GM21786 (cell line): Measurements from ENCODE around the gene SDHB.

ENCODE experiments used
- ATAC-seq: cut with Tn5 transposase; IDR thresholded peaks from one replicate; pipeline ENCODE4 v1.9.1; 2021; ENCODE audit not compliant: unreplicated experiment

The SDHB gene

DNA sequence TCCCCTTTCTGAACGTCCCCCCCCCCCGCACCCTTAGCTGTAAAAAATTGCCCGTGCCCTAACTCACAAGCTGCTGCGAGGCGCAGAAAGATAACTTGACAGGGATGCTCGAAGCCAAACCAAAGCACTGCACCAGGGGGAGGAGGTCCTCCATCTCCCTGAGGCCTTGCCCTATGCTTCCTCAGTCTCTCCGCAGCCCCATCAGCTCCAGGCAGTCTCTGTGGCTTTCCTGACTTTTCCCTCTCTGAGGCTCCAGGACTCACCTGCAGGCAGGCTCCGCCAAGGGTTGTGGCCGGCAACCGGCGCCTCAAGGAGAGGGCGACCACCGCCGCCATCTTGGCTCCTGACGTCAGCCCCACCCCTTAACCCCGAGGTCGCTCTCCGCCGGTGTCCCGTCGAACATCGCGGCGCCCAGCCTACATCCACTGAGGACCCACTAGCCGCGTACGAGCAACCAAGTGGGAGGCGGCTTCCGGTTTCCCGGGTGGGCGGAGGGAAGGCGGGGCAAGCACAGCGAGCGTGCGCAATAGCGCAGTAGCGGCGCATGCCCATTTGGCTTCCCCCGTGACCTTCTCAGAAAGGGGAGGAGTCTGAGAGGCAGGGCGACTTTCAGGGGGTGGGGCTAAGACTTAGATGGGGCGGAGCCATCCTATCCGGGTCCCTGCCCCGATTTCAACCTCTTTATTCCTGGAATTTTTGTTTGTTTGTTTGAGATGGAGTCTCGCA, at the start of gene SDHB:
SDHB (minus strand) TSS at position 348 of the 726 bp plus-strand sequence; CDS start at position 335, 13 bp downstream.
- peak; percentile 97 for ATAC-seq

DNA sequence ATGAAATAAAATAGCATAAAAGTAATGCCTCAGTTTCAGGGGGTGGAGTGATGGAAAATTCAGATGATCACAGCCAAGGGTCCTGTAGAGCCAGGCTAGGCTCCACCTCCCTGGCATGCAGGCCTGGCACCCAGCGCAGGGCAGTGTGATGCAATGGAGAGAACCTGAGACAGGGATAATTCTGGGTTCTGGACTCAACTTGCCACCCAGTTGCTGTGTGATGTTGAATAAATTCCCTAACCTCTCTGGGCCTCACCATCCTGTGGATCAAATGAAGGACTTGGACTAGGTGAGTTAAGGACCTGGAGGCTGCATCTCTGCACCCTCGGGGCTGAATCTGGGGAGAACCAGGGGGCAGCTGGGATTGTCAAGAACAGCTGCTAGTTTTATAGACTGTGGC, 48.4 kb upstream of the SDHB start:
- no peak for ATAC-seq

DNA sequence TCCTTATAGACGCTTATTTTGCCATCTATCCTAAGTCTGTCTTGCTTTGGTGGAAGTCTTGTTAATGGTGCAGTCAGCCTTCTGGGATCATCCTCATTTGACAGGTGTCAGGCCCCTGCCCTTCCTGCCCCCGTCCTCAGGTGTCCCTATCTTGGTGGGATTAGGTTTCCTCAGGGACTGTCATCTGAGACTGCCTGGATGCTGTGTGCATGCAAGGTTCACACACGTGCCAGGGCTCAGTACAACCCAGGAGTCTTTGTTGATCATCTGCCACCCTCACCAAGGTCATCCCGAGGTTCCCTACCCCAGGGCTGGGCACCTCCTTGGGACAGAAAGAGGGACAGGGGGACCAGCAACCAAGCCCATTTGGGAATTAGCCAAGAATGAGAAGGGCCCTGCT, 47.4 kb upstream of the SDHB start:
- no peak for ATAC-seq

DNA sequence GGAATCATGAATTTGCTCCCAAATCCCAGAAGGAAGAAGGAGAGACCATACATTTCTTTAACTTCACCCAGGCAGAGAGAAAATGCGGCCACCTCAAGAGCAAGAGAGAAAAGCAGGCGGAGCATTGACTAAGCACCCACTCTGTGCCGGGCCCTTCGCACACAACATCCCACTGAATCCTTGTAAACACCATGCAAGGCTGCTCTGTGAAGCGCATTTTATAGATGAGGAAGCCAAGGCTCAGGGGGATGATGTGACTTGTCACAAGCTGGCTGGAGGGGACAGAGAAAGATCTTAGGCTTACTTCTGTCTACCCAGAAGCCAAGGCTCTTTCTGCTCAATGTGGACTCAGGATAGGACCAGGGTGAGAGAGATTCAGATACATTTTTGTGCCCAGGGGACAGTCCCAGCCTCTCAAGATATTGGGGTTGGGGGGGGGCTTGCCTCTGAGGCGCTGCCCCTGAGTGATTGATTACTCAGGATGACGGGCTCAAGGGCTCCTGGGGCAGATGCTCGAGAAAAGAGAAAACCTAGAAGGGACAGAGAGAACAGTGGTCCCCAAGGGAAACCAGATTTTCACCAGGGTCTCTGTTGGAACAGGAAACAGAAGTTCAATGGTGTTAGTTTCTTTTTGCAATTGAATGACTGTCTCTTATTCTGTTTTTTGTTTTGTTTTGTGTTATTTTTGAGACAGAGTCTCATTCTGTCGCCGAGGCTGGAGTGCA, 45.9 kb upstream of the SDHB start:
- peak; percentile 74 for ATAC-seq

DNA sequence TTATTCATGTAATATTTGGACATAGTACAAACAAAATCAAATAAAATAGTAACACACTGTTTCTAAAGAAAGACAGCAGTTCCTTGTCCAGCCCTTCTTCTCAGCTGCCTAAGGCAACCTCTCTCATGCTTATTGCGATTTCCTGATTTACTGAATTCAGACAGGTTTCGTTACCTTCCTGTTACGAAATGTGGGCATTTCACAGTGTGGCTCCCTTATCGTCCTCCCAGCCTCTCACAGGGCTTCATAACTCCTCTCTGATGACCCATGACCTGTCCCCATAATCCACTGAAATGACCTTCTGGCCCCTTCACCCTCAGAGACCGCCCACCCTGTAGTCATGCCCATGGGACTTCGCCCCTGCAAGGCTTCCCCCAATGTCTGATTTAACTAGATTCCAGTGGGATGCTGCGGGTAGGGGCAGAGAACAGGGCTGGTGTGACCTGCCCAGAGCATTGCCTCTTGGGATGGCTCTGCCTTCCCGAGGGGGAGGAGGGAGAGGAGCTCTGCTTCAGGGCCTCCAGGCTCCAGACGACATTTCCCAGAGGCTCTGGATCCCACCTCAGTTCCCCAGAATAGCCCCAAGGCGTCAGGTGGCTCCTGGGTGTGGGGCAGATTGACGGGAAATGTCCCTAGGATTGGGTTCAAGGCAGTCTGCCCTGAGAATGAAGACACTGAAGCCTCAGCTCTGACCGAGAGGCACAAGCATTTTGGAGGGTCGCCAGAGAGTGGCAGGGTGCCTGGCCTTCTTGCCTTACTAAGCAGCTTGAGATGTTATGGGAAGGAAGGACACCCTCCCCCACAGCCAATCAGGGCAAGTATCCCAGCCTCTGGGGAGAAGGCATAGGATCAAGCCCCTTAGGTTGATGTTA, 44.9 kb upstream of the SDHB start:
- ATAC-seq = no peak

DNA sequence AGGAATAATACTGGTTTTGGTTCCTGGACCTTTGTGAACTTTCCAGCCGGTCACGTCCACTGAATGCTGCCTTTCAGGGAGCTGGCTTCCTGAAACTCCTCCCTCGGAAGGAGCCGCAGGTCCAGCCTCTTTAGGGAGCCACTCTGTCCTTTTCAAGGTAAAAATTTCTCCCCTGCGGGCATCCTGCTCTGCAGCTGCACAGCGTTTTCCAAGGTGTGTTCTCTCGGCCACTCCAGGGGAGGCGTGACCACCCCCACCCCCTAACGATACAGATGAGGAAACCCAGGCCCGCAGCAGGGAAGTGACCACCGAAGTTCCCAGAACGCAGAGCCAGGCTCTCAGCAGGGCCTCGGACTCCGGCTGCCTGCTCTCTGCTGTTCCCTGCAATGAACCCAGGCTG, 44.0 kb upstream of the SDHB start:
- ATAC-seq = no peak

DNA sequence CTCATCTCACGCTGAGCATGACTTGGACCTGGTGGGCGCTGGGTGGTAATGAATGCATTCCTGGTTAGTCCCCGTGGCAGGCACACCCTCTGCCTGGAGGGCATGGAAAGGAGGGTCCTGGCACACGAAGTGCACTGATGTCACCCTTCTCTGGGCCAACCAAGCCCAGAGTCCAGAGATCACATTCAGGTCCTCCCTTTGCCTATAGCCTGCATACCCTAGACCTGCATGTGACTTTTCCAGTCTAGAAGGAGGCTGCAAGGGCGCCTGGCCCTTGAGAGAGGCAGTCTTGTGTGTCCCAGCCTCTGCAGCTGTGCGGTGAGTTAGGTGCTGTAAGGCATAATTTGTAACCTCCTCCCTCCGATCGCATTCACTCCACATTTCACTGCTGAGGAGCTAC, 43.3 kb upstream of the SDHB start:
- ATAC-seq = no peak

DNA sequence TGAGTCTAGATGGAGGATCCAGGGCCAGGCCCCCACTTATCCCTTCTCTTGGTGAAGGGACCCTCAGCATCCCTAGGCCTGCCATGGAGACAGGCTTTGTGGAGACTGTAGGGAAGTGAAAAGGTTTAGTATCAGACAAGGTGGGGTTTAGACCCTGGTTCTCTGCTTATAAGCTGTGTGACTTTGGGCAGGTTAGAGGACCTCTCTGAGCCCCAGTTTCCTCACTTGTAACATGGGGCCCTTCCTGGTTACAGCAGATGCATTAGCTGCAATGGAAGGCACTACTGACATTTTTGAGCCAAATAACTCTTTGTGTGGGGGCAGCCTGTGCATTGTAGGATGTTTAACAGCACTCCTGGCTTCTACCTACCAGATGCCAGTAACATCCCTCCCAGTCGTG, 42.8 kb upstream of the SDHB start:
- ATAC-seq = no peak

DNA sequence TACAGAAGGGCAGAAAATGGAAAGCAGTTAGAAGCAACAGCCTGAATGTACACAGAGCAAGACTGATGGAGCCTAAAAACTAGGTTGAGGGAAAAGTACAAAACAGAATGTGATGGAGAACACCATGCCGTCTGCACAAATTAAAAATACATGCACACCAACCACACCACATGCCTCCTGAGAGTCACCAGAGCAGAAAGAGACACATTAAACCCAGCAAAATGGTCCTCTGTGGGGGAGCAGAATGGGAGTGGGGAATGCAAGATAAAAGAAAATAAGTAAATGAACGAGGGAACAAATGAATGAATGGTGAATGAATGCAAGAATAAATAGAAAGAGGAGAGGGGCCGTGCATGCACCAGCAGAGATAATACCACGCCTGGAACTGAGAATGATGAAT, 41.3 kb upstream of the SDHB start:
- ATAC-seq = no peak

DNA sequence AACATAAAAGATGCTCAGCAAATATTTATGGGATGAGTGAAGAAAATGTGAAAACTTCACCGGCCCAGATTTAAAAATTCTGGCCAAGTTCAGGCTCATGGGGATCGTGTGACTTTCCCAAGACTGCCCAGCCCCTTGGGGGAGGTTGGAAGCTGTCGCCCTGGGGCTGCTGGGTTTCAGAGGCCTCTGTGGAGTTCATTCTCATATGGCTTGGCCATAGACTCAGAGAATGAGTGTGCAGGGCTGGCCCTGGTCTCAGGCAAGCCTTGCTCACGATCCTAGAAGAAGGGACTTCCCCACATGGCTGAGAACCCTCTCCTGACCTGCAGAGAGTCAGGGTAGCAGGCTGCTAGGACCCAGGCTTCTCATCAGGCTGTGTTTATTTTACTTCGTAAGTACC, 40.8 kb upstream of the SDHB start:
- peak; percentile 81 for ATAC-seq

DNA sequence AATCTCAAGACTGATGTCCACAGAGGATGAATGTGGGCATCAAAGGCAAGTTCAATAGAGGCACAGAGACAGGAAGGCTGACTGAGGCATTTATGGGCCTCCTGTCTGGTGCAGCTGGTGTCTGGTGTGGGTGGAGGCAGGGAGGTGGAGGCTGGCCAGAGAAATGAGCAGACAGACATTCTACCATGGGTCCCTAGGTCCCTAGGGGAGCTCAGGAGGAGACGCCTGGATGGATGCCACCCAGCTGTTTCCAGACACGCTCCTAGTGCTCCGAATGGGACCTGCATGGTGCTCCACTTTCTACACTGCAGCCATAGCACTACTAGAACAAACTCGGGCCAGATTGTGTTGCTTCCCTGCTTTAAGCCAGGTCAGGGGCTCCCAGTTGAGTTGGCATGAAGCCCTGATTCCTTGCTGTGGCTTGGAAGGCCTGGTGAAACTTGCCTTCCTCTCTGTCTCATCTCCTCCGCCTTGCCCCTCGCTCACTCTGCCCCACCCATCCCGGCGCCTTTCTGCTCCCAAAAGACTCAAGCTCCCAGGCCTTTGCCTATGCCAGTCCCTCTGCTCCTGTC, 40.1 kb upstream of the SDHB start:
- no peak for ATAC-seq

DNA sequence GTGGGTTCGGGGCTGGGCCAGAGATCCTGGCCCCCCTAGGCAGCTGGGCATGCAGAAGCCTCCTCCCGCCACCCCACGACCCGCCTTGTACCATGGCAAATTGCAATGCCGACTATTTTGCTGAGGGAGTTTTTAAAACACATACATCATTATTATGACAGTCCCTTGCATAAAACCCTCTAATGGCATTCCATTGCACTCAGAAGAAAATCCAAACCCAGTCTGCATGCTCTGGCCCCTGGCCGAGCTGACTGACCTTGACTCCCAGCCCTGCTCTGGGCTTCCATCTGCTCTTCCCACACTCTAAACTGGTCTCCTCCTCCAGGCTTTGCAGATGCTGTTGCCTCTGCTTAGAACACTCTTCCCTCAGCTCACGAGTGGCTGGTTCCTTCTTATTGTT, 37.4 kb upstream of the SDHB start:
- no peak for ATAC-seq

DNA sequence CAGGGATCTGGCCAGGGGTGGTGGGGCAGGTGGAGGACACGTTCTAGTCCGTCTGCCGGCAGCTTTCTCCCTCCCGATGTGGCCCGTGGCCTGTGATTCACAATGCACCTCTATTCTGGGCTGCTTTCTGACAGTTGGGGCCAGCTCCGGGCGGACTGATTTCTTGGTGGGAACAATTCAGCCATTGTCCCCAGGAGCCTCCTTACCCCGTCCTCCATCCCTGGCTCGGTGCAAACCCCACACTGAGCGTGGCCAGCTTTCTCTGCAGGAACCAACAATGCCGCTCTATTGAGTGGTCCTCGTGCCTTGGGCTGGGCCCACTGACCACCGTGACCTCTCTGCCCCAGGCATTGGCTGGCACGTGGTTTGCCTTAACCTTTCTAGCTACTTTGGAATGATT, 35.7 kb upstream of the SDHB start:
- no peak for ATAC-seq

DNA sequence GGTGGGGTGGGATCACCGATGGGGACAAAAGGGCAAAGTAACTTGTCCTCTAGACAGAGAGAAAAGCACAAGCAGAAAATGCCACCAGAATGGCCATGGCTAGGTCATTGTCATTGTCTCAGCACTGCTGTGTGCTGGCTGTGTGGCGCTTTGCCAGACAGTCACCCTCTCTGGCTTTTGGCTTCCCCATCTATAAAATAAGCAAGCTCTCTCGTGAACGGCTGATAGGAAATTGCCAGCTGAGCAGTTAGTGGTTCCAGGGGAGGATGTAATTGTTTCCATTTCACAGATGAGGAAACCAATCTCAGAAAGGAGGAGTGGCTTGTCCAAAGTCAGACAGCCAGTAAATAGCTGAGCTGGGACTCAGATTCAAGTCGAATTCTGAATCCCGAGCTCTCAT, 32.9 kb upstream of the SDHB start:
- no peak for ATAC-seq

DNA sequence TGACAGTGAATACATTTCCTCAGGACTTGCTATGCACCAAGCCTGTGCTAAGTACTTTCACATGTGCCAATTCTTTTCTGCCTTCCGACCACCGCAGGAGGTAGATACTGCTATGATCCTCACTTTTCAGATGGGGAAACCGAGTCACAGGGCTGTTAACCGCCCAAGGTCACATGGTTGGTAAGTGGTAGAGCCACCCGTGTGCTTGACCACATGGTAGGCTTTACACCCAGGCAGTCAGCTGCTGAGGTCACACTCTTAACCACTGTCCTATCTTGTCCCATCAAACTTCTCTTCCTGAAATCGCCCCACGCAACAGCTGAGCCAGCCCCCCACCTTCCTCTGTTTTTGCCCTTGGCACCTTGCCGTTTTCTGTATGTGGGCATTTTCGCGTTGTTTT, 31.0 kb upstream of the SDHB start:
- ATAC-seq = no peak

DNA sequence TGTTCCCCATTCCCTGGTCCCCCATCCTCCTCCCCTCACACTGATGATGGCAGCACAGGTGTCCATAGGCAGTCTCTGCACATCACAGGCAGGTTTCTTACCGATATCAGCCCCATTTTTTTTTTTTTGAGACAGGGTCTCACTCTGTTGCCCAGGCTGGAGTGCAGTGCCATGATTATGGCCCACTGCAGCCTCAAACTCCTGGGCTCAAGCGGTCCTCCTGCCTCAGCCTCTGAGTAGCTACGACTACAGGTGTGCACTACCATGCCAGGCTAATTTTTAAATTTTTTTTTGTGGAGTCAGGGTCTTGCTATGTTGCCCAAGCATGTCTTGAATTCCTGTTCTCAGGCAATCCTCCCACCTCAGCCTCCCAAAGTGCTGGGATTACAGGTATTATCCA, 28.9 kb upstream of the SDHB start:
- ATAC-seq = no peak

DNA sequence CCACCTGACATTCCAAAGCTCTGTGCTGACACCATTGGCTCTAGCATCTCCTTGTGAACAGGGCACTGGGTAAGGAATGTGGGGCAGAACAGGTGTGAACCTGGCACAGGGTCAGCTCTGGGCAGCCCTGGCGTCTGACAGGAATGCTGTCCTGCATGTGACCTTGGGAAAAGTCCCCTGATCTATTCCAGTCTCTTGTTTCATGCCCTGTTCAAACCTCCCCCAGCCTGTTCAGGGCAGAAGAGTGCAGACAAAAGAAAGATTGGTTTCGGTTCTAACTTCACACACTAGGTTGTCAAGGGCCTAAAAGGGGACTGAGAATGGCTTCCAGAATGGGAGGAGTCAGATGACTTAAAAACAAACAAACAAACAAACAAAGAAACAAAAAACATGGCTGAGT, 27.6 kb upstream of the SDHB start:
- ATAC-seq = no peak

DNA sequence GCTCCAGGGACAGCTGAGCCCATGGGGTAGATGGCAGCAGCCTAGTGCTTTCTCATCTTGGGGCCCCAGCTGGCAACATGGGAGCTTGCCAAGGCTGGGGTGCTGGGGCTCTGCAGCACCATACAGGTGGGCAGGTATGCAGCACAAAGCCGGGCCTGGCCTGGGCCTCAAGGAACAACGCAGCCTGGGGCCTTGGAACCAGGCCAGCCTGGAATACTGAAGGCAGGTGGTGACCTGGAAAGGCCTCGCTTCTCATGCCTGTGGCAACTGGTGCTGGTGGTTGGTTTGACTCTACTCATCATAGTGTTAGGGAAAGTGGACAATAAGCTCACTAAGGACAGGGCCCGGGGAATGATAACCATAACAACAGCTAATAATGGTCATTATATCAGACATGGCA, 27.0 kb upstream of the SDHB start:
- no peak for ATAC-seq

DNA sequence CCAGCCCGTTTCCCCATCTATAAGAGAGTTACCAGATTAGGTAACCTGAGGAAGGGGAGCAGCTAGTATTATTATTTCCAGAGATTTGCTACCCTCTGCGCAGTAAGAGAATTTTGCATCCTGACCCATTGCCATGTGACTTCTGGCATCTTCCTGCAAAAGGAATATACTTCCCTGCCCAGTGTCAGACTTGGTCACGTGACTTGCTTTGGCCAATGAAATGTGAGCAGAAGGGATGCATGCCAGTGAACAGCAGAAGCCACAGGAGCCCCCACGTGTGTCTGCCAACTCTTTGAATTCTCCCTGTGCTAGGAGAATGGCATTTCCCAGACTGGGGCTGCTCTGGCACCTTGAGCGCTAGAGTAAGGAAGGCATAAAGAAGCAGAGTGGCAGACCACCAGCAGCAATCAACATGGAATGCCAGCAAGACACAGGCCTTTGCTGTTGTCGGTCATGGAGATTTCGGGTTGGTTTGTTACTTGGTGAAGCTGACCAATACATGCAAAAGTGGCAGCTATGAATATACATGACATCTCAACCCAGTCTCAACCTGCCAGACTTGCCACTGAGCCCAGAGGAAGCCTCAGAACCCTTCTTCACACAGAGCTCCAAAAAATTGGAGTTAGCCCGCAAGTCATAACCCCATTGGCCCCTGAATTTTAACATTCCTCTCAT, 26.4 kb upstream of the SDHB start:
- ATAC-seq = no peak

DNA sequence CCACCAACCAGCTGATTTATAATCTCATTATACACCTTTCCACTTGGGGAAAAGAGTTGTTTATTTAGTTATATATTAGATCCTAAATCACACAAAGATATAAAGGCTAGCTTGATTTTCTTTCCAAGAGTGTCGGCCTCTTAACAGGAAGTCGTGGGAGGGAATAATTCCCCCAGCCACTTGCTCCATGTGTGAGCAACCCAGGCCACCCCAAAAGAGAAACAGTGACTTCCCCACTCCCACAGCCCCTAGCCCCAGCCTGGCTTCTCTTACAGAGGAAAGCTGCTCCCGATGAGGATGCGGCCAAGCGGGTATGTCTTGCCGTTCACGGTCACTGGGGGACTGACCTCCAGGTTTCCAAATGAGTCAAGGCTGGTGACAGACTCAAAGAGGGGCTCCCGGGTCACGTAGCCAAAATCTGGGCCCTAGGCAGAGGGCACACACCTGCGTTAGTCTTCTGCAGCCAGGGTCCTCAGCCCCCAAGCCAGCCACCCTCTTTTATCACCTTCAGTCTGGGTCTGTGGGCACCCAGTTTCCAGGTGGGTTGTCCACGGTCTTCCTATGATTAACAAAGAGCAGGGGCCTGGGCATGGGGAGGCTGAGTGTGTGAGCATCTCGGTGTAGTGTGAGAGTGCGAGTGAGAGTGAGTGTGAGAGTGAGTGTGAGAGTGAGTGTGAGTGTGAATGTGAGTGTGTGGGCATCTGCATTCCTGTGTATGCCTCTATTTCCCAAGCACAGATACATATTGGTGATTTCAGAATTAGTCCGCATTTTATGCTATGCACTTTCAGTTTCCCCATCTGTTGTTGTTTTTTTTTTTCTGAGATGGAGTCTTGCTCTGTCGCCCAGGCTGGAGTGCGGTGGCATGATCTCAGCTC, 25.4 kb upstream of the SDHB start:
- no peak for ATAC-seq
